ENCODE results near the gene HOXA10.

DNA sequence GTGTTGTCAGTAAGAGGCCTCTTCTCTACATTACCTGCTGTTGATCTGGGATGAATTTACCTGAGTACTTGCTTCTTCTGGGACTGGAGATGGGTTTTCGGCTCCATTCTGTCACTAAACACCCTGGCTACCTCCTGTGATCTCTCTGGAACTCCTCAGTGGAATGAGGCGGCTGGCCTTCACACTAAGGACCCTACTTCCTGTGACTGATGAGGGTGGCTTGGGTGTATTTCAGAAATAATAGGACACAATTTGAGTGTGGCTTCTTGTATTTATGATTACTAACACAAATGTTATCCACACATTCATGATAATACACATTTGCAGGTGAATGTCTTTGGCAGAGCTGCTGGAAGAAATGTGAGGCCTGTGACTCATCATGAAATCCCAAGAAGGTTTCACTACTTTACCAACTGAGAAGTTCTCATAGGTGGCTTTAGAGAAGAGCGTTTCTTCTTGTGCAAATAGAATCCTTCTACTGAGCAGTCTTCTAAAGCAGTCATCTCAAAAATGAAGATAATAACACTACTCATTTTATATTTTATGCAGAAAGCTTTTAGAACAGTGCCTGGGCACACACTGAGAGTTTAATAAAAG is 47.2 kb upstream of the HOXA10 start:
- TF ChIP-seq, protein P1, sequence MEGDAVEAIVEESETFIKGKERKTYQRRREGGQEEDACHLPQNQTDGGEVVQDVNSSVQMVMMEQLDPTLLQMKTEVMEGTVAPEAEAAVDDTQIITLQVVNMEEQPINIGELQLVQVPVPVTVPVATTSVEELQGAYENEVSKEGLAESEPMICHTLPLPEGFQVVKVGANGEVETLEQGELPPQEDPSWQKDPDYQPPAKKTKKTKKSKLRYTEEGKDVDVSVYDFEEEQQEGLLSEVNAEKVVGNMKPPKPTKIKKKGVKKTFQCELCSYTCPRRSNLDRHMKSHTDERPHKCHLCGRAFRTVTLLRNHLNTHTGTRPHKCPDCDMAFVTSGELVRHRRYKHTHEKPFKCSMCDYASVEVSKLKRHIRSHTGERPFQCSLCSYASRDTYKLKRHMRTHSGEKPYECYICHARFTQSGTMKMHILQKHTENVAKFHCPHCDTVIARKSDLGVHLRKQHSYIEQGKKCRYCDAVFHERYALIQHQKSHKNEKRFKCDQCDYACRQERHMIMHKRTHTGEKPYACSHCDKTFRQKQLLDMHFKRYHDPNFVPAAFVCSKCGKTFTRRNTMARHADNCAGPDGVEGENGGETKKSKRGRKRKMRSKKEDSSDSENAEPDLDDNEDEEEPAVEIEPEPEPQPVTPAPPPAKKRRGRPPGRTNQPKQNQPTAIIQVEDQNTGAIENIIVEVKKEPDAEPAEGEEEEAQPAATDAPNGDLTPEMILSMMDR (IDR thresholded peaks at IDR 0.05; ENCODE audit: low read depth, low read length) = no peak
- TF ChIP-seq POLR2A (IDR thresholded peaks at IDR 0.05; ENCODE audit: extremely low read depth, insufficient read length) = no peak
